ENCODE data around the gene SLC10A7.

Gene SLC10A7

DNA sequence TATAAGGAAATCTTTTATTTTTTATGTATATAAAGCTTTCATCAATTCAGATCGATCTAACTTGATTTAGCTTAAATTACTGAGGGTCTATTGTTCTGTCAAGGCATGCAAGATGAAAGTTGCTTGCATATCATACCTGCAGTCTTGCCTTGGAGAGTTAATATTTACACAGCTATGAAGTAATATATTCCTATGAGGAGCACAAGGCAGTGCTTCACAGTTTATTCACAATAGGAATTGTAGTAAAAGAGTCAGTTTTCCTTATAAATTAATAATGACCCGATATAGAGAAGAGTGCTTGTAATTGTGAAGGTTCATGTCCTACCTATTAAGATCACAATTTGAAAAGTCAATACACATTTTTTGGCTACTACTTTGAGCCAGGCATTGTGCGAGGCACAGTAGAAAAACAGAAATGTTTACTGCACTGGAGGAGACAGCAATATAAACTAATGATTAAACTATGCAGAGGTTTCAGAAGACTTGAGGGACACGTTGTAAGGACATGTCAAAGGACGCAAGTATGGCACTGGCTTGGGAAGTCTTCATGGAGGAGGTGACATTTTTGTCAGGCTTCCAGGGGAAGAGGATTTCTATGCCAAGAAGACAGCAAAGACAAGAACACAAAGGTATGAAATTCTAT, 268.6 kb downstream of the SLC10A7 start:
- TF ChIP-seq CTCF (IDR thresholded peaks at IDR 0.05): no peak
- Mint-ChIP-seq H3K4me1 (no peaks in the 10 kb centered on the region), H3K9me3 (no peaks in the 10 kb centered on the region), H3K27me3 (ENCODE audit: low read depth, poor library complexity) (peaks cover 7% of the 10 kb centered on the region), H3K36me3 (ENCODE audit: low read depth) (no peaks in the 10 kb centered on the region), H3K4me3 (no peak overlapping the region), H3K27ac (no peak overlapping the region)
- no peak for DNase-seq

DNA sequence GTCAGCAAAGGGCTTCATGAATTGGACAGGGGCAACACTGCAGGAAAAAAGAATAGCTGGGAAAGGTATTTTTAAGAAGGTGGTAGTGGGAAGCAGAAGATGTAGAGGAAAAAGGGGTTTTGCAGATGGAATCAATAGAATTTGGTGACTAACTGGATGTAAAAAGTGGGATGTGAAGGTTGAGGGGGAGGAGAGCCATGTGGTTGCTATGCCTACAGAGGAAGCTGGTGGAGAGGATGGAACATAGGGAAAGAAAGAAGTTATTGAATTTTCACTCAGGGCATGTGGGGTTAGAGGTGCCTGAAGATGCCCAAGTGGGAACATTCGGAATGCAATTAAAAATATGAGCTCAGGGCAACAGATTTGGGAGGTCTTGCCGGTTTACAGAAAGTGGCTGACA, 274.4 kb downstream of the SLC10A7 start:
- H3K27ac Mint-ChIP-seq: no peak overlapping the region
- no peak overlapping the region for H3K4me3 Mint-ChIP-seq
- H3K27me3 Mint-ChIP-seq (ENCODE audit: low read depth, poor library complexity): peaks cover 16% of the 10 kb centered on the region
- DNase-seq: no peak
- H3K36me3 Mint-ChIP-seq (ENCODE audit: low read depth): no peaks in the 10 kb centered on the region
- peaks cover 1% of the 10 kb centered on the region for H3K4me1 Mint-ChIP-seq
- TF ChIP-seq CTCF (IDR thresholded peaks at IDR 0.05): no peak
- H3K9me3 Mint-ChIP-seq: no peaks in the 10 kb centered on the region

- no peaks in the 10 kb centered on the region for H3K36me3 Mint-ChIP-seq (ENCODE audit: low read depth)
- no peak for TF ChIP-seq CTCF (IDR thresholded peaks at IDR 0.05)
Measured at GRCh38 chr4:146246381-146246780, 275.4 kb downstream of the SLC10A7 start.

DNA sequence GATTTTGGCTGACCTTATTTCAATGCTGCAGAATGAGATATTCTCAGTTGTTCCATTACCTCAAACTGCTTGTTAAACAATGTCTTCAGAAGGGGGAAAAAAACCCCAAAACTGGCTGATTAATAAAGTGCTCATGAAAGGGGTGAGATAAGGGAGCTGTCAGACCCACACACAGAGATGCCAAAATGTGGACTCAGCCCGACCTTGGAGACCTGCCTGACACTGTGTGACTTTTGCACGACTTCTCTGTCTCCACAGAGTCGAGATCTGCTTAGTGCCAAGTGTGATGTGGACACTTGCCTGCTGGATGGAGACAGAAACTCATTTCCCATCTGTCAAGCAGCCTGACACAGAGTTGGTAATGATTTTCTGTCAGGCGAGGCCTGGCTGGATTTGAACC, 275.9 kb downstream of the SLC10A7 start:
- Mint-ChIP-seq H3K4me3 (no peak overlapping the region), H3K27me3 (ENCODE audit: low read depth, poor library complexity) (peaks cover 16% of the 10 kb centered on the region), H3K27ac (no peak overlapping the region), H3K9me3 (no peaks in the 10 kb centered on the region), H3K36me3 (ENCODE audit: low read depth) (no peaks in the 10 kb centered on the region), H3K4me1 (peaks cover 16% of the 10 kb centered on the region)
- no peak for DNase-seq
- no peak for TF ChIP-seq CTCF (IDR thresholded peaks at IDR 0.05)

More at GRCh38 chr4:146246381-146246780, 275.4 kb downstream of the SLC10A7 start:
- H3K4me1 Mint-ChIP-seq: peaks cover 11% of the 10 kb centered on the region
- H3K4me3 Mint-ChIP-seq: no peak overlapping the region
- no peak overlapping the region for H3K27ac Mint-ChIP-seq
- peaks cover 16% of the 10 kb centered on the region for H3K27me3 Mint-ChIP-seq (ENCODE audit: low read depth, poor library complexity)
- no peaks in the 10 kb centered on the region for H3K9me3 Mint-ChIP-seq
- no peak for DNase-seq

GRCh38 chr4:146245246-146245645, 276.5 kb downstream of the SLC10A7 start:
- H3K4me1 Mint-ChIP-seq: peaks cover 16% of the 10 kb centered on the region
- no peak overlapping the region for H3K4me3 Mint-ChIP-seq
- H3K27me3 Mint-ChIP-seq (ENCODE audit: low read depth, poor library complexity): peaks cover 12% of the 10 kb centered on the region

More at GRCh38 chr4:146245246-146245645, 276.5 kb downstream of the SLC10A7 start:
- no peak overlapping the region for H3K27ac Mint-ChIP-seq
- no peaks in the 10 kb centered on the region for H3K36me3 Mint-ChIP-seq (ENCODE audit: low read depth)
- no peak for TF ChIP-seq CTCF (IDR thresholded peaks at IDR 0.05)
- no peak for DNase-seq
- no peaks in the 10 kb centered on the region for H3K9me3 Mint-ChIP-seq
